Measurements from ENCODE around the gene GINS2. TPM values are rescaled to one million over a fixed set of nuclear protein-coding genes. Genes with fewer than 3 reads are reported as not detected.
A peak's percentile ranks its signal among the peaks of the same experiment; 100 is the strongest.

The GINS2 gene
- total RNA-seq, 3 donors from 2014 or later = 1.2 to 11.8 (median 5.4) TPM

- DNase-seq (no peak), ATAC-seq (no peak)
- intact Hi-C loops (cut with DNase I, micrococcal nuclease) = no loop called here
- no peaks in the 10 kb centered on the region for H3K36me3 ChIP-seq (ENCODE audit: low read depth)
- H3K9me3 ChIP-seq = no peaks in the 10 kb centered on the region
- H3K4me3 ChIP-seq = no peak overlapping the region
- no peaks in the 10 kb centered on the region for H3K4me1 ChIP-seq (ENCODE audit: low read depth)
- no peak for TF ChIP-seq CTCF (IDR thresholded peaks at IDR 0.05)
Observed at GRCh38 chr16:85709766-85710585, 21.2 kb upstream of the GINS2 start.

- Histone ChIP-seq H3K9me3 (no peaks in the 10 kb centered on the region), H3K4me3 (no peak overlapping the region), H3K4me1 (ENCODE audit: low read depth) (no peaks in the 10 kb centered on the region), H3K36me3 (ENCODE audit: low read depth) (no peaks in the 10 kb centered on the region)
- ATAC-seq = no peak
- intact Hi-C loops (cut with DNase I, micrococcal nuclease) = no loop called here
- no peak for TF ChIP-seq CTCF (IDR thresholded peaks at IDR 0.05)
- no peak for DNase-seq
Observed at GRCh38 chr16:85708338-85708737, 19.6 kb upstream of the GINS2 start.

- Histone ChIP-seq H3K4me1 (ENCODE audit: low read depth) (no peaks in the 10 kb centered on the region), H3K4me3 (no peak overlapping the region), H3K9me3 (no peaks in the 10 kb centered on the region), H3K36me3 (ENCODE audit: low read depth) (no peaks in the 10 kb centered on the region)
- intact Hi-C loops (cut with DNase I, micrococcal nuclease) = no loop called here
- ATAC-seq = peak; percentile 59
- TF ChIP-seq CTCF (IDR thresholded peaks at IDR 0.05) = no peak
- no peak for DNase-seq
Observed at GRCh38 chr16:85707528-85708095, 18.9 kb upstream of the GINS2 start.

- H3K4me3 ChIP-seq = no peak overlapping the region
- no peak for TF ChIP-seq CTCF (IDR thresholded peaks at IDR 0.05)
- H3K4me1 ChIP-seq (ENCODE audit: low read depth) = no peaks in the 10 kb centered on the region
- DNase-seq = no peak
- no peaks in the 10 kb centered on the region for H3K9me3 ChIP-seq
- no peaks in the 10 kb centered on the region for H3K36me3 ChIP-seq (ENCODE audit: low read depth)
- intact Hi-C loops (cut with DNase I, micrococcal nuclease) = no loop called here
- ATAC-seq = no peak
Observed at GRCh38 chr16:85706449-85707034, 17.8 kb upstream of the GINS2 start.

GRCh38 chr16:85704900-85705846 lies 16.4 kb upstream of the GINS2 start:
- intact Hi-C loops (cut with DNase I, micrococcal nuclease) = no loop called here
- ATAC-seq (no peak), DNase-seq (no peak)
- H3K9me3 ChIP-seq = no peaks in the 10 kb centered on the region
- H3K4me1 ChIP-seq (ENCODE audit: low read depth) = no peaks in the 10 kb centered on the region
- TF ChIP-seq CTCF (IDR thresholded peaks at IDR 0.05) = no peak
- H3K4me3 ChIP-seq = no peak overlapping the region
- no peaks in the 10 kb centered on the region for H3K36me3 ChIP-seq (ENCODE audit: low read depth)

Data from mucosa of descending colon (tissue), 3 donors.